Measurements from ENCODE around the gene CTSS.
"Not testable (repeated sequence)": the region's sequence is repeated elsewhere in the genome, so short reads cannot be mapped to it uniquely, and the experiment has no call there.

The CTSS gene

DNA sequence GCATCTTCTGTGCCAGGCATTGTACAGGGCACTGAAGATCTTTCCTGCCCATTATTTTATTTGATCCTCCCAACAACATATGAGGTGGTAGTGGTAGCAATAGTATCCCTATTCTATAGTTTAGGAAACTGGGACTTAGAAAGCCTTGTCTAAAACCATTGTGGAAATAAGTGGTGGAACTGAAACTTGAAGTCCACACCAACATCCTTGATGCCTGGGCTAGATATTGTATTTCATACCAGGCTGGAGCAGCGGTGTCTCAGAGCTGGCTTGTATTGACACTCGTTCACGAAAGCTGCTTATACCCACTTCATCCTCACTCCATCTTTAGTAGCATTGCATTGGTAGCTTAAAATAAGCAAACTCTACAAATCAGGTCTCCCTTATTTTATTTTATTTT lies 9.7 kb upstream of the CTSS start:
- no peak for DNase-seq (ENCODE audit: low read depth)

DNA sequence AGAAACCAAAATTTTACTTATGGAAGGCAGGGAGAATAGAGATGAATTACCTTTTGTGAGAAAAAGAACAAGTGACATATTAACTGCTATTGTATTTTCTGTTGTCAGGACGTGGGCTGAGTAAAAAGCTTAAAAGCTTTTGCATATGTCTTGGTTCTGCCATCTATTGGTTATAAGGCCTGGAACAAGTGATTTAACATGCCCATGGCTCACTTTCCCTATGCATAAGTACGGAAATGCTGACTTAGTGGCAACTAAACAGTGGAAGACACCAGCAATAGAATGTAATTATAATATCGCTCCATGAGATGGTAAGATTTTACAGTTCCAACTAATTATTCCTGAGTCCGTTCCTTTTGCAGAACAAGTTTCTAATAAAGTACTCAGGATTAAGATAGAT lies 6.7 kb upstream of the CTSS start:
- DNase-seq (ENCODE audit: low read depth) = no peak

DNA sequence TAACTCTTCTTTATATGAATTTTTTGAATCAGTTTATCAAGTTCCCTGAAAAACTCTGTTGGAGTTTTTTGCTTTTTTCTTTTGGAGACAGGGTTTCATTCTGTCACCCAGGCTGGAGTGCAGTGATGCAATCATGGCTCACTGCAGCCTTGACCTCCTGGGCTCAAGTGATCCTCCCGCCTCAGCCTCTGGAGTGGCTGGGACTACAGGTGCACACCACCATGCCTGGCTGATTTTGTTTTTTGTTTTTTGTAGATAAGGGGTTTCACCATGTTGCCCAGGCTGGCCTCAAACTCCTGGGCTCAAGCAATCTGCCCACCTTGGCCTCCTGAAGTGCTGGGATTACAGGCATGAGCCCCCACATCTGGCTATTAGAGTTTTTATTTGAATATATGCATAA lies 2.1 kb upstream of the CTSS start:
- DNase-seq (ENCODE audit: low read depth) = not testable (repeated sequence)

DNA sequence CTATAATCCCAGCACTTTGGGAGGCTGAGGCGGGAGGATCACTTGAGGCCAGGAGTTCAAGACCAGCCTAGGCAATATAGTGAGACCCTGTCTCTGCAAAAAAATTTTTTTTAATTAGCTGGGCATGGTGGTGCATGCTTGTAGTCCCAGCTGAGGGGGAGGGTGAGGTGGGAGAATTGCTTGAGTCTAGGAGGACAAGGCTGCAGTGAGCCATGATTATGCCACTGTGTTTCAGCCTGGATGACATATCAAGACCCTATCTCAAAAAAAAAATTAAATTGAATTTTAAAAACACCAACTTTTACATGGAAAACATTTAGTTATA lies 361 bp upstream of the CTSS start:
- DNase-seq (ENCODE audit: low read depth) = not testable (repeated sequence)

DNA sequence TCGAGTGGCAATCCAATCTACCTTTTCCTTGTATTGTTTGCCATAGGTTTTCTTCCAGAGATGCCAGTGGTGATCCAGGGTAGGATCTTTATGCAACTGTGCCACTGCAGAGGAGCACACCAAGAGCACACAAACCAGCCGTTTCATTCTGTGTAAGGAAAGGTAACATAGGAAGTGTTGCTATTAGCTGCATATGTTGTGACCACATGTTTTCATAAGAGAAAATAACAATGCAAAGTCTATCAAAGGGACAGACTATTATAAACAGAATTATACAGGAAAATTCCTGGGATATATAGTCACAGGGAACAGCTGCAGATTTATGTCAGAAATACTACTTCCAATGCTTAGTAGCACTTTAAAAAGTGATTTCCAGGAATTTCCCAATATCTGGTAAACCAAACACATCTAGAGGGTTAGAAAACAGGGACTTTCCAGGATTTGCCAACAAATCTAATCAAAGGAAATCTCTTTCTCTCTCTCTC lies 919 bp downstream of the CTSS start:
- DNase-seq (ENCODE audit: low read depth) = peak; percentile 31

DNA sequence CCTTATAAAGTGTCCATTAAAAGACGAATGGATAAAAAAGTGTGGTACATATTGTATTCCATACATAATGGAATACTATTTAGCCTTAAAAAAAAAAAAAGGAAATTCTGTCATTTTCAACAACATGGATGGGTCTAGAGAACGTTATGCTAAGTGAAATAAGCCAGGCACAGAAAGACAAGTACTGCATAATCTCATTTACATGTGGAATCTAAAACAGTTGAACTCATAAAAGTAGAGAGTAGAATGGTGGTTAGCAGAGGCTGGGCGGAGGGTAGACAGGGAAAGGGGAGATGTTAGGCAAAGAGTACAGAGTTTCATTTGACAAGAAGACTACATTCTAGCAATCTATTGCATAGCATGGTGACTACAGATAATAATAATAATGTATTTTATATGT lies 2.6 kb downstream of the CTSS start:
- no peak for DNase-seq (ENCODE audit: low read depth)

DNA sequence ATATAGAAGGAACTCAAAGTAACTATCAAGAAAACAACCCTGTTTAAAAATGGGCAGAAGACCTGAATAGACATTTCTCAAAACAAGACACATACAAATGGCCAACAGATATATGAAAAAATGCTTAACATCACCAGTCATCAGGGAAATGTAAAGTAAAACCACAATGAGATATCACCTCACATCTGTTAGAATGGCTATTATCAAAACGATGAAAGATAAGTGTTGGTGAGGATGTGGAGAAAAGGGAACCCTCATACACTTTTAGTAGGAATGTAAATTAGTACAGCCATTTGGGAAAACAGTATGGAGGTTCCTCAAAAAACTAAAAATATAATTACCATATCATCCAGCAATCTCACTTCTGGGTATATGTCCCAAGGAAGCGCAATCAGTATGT lies 3.0 kb downstream of the CTSS start:
- no peak for DNase-seq (ENCODE audit: low read depth)

DNA sequence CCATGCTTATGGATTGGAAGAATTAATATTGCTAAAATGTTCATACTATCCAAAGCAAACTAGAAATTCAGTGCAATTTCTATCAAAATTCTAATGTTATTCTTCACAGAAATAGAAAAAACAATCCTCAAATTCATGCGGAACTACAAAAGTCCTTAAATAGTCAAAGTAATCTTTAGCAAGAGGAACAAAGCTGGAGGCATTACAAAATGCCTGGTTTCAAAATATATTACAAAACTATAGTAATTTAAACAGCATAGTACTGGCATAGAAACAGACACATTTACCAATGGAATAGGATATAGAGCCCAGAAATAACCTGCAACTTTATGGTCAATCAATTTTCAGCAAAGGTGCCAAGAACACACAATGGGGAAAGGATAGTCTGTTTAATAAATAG lies 3.8 kb downstream of the CTSS start:
- DNase-seq (ENCODE audit: low read depth) = no peak

DNA sequence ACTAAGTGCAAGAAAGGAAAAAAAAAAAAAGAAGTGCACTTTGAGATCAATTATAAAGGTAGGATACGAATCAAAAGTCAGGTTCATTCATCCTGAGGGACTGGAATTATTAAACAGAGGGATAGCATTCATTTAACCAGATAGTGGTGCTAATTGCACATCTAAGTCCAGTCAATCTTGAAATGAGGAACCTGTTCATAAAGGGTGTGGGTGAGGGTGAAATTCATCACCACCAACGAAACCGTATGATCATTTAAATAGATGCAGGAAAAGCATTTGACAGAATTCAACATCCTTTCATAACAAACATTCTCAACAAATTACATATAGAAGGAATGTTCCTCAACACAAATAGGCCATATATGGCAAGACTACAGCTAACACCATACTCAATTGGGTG lies 5.6 kb downstream of the CTSS start:
- DNase-seq (ENCODE audit: low read depth) = no peak

DNA sequence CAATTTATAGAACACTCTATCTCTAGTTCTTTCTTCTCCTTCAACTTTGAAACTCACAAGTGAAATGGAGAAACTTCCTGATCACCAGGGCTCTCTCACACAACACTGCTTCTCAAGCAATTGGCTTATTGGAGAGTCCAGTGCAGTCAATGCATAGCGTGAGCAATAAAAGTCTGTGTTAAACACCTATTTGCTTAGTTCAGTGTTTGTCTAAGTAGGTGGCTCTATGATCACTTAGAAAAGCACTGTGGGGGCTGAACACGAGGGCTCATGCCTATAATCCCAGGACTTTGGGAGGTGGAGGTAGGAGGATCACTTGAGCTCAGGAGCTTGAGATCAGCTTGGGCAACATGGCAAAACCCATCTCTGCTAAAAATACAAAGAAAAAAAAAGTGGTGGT lies 12.2 kb downstream of the CTSS start:
- no peak for DNase-seq (ENCODE audit: low read depth)

DNA sequence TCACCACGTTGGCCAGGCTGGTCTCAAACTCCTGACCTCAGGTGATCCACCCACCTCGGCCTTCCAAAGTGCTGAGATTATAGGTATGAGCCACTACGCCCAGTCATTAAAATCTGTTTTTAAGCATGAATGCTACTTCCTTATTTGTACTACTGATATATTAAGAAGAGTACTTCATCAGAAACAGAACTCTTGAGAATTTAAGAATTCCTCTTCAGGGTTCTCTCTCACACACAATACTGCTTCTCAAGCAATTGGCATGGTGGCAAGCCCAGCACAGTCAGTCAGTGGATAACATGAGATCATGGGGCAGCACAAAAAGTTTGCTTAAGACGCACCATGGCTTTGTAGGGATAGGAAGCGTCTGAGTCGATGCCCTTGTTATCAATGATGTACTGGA lies 14.1 kb downstream of the CTSS start:
- no peak for DNase-seq (ENCODE audit: low read depth)

DNA sequence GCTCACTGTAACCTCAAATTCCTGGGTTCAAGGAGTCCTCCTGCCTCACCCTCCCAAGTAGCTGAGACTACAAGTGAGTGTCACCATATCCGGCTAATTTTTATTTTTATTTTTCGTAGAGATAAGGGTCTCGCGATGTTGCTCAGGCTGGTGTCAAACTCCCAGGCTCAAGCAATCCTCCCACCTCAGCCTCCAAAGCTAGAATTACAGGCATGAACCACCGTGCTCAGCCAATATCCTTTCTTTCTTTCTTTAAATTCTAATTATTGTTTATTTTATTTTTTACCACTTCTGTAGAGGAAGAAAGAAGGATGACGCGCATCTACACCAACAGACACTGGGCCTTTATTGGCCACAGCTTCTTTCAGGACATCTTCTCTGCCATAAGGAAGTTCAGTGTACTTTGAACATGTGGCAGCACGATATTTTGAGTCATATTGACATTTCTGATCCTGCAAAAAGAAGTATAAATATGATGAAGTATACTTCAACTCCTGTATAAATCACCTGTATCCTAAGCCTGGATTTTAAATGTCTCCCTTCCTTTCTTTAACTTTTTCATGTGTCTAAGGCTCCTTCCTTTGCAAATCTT lies 15.8 kb downstream of the CTSS start:
- no peak for DNase-seq (ENCODE audit: low read depth)

DNA sequence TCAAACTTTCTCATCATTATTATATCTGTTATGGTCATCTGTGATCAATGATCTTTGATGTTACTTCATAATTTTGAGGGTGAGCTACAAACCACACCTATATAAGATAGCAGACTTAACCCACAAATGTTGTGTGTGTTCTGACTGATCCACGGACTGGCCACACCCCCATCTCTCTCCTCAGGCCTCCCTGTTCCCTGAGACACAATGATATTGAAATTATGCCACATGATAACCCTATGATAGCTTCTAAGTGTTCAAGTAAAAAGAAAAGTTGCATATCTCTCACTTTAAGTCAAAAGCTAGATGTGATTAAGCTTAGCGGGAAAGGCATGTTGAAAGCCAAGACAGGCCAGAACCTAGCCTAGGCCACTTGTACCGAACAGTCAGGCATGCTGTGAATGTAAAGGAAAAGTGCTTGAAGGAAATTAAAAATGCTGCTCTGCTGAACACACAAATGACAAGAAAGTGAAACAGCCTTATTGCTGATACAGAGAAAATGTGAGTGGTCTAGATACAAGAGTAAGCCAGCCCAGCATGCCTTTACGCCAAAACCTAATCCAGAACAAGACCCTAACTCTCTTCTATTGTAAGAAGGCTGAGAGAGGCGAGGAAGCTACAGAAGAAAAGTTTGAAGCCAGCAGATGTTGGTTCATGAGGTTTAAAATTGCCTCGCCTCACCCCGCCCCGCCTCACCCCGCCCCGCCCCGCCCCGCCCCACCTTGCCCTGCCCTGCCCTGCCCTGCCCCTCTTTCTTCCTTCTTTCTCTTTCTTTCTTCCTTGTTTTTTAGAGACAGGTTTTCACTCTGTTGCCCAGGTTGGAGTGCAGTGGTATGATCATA lies 16.5 kb downstream of the CTSS start:
- DNase-seq (ENCODE audit: low read depth) = no peak

DNA sequence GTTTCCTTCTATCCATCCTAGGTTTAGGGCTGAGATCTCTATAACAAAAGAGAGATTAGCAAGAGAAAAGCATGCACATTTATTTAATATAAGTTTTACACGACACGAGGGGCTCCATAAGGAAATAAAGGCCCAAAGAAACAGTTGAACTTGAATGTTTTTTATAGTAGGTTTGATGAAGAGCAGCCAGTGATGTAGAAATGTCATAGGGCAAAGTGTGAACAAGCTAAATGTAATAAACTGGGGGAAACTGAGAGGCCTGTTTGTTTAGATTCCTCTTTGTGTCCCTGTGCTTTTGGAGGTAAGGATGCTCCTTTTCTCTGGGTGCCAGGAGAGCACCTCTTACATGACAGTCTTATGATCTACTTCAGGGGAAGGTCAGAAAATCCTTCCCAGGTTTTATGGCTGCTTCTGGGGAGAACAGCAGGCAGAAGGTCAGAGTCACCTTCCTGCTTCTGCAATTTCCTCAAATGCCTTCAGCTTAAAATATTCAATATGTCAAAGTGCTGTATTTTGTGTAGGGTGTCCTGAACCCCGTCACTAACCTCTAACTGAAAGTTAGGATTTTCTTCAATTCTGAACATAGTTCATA lies 35.4 kb downstream of the CTSS start:
- DNase-seq (ENCODE audit: low read depth) = no peak

DNA sequence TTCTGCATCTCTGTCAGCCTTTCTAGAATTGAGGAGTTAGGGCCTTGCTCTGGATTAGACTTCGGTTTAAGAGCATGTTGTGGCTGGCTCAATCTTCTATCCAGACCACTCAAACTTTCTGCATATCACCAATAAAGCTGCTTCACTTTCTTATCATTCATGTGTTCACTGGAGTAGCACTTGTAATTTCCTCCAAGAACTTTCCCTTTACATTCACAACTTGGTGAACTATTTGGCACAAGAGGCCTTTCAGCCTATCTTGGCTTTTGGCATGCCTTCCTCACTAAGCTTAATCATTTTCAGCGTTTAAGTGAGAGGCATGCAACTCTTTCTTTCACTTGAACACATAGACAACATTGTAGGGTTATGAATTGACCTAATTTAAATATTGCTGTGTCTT lies 41.2 kb downstream of the CTSS start:
- DNase-seq (ENCODE audit: low read depth) = no peak

DNA sequence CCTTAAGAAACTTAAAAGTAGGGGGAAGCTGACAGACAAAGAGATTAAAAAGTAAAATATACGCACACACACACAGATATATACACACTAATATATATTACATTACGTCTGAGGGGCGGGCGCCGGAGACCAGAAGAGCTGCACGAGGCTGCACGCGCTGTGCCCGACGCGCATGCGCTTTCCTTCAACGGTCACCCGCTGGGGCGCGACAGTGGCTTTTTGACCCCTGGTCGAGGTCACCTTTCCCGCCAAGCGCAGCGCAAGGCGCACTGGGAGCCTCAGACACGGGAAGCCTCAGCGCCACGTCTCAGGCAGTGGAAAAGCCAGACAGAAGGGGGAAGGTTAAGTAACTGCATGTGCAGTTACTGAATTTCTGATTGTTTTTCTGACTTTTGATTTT lies 44.9 kb downstream of the CTSS start, which contains the start of gene HORMAD1:
Gene HORMAD1, minus strand, starts transcription at position 193 of the 400 bp plus-strand sequence. CDS start 1,390 bp downstream, outside the sequence.
- no peak for DNase-seq (ENCODE audit: low read depth)

DNA sequence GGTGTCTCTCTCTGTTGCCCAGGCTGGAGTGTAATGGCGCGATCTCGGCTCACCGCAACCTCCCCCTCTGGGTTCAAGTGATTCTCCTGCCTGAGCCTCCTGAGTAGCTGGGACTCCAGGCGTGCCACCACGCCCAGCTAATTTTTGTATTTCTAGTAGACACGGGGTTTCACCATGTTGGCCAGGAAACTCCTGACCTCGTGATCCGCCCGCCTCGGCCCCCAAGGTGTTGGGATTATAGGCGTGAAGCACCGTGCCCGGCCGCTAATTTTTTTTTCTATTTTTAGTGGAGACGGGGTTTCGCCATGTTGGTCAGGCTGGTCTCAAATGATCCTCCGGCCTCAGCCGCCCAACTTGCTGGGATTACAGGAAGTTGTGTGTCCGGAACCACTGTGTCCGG lies 45.5 kb downstream of the CTSS start:
- DNase-seq (ENCODE audit: low read depth) = no peak

DNA sequence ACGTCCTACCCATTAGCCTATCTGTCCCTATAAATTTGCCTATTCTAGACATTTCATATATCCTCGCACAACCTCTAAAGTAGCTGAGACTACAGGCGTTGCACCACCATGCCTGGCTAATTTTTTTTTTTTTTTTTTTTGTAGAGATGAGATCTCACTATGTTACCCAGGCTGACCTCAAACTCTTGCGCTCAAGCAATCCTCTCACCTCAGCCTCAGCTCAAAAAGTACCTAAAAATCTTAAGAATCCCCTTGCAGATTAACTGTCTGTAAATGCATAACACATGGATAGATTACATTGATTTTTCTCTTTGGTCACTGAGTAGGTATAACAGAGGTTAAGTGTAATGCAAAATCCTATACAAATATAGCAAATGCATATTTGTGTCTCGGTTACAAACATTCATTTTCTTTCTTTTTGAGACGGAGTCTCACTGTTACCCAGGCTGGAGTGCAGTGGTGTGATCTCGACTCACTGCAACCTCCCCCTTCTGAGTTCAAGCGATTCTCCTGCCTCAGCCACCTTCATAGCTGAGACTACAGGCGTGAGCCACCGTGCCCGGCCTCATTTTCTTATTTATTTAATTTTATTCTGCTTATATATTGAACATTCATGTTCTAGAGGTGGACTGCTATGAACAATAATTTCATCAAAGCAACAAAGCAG lies 47.2 kb downstream of the CTSS start:
- no peak for DNase-seq (ENCODE audit: low read depth)

DNA sequence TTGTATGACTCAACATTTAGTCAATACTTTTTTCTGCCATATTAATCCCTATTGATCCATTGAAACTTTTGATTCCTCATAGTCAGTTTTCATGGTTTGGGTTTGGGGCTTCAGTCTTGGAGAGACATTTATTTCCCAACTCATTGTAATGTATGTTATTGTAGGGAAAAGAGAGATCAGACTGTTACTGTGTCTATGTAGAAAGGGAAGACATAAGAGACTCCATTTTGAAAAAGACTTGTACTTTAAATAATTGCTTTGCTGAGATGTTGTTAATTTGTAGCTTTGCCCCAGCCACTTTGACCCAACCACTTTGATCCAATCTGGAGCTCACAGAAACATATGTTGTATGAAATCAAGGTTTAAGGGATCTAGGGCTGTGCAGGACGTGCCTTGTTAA lies 56.5 kb downstream of the CTSS start:
- DNase-seq (ENCODE audit: low read depth) = not testable (repeated sequence)

DNA sequence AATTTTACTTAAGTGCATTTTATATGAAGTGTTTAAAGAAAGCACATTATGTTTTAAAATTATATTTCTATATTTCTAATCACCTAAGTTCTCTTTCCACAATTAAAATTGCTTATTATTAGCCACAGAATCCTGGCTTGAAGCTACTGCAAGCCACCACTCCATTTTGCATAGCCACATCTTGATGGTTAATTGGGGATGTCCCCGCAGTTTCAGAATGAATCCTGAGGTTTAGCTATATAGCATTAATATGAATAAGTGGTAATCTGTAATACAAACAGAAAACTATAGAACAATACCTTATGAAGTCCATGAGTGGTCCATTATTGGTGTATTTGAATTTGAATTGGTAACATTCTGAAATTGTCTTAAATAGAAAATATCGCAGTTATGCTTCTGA lies 57.0 kb downstream of the CTSS start:
- no peak for DNase-seq (ENCODE audit: low read depth)

DNA sequence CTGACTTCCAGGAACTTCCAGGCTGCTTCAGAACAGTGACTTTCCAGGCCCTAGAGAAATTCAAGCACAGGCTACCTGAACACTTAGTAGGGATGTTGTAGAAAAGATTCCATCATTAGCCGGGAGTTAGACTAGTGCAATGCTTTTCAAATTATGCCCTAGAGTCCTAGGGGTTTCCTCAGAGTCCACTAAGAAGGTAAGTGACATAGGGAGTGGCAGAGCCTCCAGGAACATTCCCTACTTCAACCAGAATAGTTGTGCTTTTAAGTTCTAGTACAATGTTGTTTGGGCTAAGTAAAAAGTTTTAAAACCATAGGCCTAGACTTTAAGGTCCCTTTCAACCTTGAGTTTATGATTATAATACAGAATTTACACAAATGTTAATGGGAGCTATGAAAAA lies 59.5 kb downstream of the CTSS start:
- no peak for DNase-seq (ENCODE audit: low read depth)

DNA sequence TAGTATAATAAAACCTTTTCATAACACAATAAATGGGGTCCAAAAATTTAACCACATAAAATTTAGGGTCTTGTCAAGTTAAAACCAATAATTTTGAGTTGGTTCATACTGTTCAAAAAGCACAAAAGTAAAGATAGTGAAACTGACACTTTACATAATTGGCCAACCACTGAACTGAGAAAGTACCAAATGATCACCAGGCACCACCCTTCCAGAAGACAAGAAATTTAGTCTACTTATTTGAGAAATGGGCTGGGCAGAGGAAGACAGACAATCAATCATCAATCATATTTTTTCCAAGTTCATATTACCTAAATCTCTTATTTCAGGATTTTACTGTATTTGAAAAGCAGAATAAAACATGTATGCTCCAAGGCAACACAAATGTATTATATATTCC lies 62.2 kb downstream of the CTSS start:
- no peak for DNase-seq (ENCODE audit: low read depth)

All from stromal cell of bone marrow (primary cell).